ENCODE results near the gene SNRK.

SNRK gene, protein sequence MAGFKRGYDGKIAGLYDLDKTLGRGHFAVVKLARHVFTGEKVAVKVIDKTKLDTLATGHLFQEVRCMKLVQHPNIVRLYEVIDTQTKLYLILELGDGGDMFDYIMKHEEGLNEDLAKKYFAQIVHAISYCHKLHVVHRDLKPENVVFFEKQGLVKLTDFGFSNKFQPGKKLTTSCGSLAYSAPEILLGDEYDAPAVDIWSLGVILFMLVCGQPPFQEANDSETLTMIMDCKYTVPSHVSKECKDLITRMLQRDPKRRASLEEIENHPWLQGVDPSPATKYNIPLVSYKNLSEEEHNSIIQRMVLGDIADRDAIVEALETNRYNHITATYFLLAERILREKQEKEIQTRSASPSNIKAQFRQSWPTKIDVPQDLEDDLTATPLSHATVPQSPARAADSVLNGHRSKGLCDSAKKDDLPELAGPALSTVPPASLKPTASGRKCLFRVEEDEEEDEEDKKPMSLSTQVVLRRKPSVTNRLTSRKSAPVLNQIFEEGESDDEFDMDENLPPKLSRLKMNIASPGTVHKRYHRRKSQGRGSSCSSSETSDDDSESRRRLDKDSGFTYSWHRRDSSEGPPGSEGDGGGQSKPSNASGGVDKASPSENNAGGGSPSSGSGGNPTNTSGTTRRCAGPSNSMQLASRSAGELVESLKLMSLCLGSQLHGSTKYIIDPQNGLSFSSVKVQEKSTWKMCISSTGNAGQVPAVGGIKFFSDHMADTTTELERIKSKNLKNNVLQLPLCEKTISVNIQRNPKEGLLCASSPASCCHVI

GRCh38 chr3:43286115-43286840, at the start of gene SNRK:
Gene SNRK, plus strand, starts transcription at chr3:43286540. Its CDS starts 16,664 bp downstream, at chr3:43303204.
- peak; percentile 83 to 95 for DNase-seq (ENCODE audit: low read depth in 2 of 2)

DNA sequence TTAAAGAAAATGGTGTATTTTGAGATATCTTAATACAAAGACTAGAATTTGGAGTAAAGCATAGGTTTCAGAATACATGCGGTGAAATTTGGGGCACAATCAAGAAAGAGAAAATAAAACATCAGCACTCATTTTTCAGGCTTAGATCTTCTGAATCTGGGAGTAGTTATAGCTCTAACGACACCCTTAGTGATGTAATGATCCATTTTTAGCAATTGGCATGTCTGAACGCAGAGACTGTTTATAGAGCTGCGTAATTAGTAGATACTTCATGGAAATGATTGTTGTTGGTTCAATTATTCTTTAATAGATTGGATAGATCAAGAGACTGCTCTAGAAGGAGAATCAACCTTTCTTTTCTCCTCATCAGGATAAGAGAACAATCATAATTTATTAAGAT, 47.5 kb upstream of the SNRK start:
- no peak for DNase-seq (ENCODE audit: low read depth in 2 of 2)

DNA sequence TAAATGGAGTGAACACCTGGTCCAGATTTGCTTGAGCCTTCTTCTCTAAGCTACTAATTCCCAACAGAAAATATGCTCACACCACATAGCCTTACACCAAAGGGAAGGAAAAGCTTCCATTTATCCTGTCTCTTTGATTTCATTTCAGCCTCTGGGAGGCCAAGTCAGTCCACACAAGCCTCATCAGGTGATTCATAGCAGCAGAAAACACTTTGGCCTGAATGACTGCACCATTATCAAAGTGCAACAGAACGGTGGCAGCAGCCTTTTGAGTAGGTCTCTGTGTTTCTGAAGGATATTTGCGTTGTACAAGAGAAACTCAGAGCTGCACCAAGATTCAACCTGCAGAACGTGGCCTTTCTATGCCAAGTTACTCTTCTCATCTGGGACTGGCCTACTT, 46.6 kb upstream of the SNRK start:
- DNase-seq (ENCODE audit: low read depth in 2 of 2) = no peak

DNA sequence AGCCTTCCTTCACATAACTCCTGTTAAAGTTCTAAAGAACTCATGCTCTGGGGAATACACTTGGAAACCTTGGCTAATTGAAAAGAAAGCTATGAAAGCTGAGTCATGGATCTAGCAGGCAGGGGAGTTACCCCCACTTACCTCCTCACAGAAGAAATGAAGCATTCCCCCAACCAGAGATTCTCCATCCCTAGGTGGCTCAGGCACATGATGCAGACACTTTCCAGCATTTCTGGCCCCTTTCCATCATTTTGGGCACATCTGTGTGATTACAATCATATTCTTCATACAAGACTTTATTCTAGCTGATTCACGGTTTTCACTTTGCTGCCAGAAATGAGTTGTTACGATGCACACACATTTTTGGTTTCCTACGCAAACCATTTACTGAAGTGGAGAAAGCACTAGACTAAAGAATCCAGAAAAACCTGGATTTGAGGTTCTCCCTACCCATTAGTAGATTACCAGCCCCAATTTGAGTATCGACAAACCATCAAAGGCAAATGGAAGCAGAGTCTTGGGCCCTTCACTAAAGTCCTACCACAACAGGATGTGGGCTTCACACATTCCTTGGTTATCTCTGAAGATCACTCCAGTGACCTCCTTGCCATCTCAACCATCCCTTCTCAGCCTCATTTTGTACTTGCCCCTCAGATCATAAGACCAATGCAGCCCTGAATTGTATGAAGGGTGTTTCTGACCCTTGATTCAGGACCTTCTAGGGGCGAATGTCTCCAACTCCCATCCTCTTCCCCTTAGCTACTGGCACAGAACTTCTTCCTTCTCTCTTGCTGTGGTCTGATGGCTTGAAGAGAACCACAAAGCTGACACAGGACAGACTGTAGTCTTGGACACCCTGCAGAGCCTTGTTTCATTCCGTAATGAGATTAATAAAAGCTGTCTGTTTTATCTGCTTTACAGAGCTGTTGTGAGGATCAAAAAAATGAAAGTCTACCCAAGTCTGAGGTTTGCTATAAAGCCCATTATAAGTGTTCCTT, 42.5 kb upstream of the SNRK start:
- DNase-seq (ENCODE audit: low read depth in 2 of 2) = no peak

GRCh38 chr3:43244694-43245093, 41.6 kb upstream of the SNRK start:
- no peak for DNase-seq (ENCODE audit: low read depth in 2 of 2)

GRCh38 chr3:43246976-43247375, 39.4 kb upstream of the SNRK start:
- DNase-seq (ENCODE audit: low read depth in 2 of 2) = no peak

- DNase-seq (ENCODE audit: low read depth in 2 of 2) = no peak
Observed at GRCh38 chr3:43247561-43248184, 38.7 kb upstream of the SNRK start.

GRCh38 chr3:43248185-43248583, 38.2 kb upstream of the SNRK start:
- DNase-seq (ENCODE audit: low read depth in 2 of 2) = no peak

DNA sequence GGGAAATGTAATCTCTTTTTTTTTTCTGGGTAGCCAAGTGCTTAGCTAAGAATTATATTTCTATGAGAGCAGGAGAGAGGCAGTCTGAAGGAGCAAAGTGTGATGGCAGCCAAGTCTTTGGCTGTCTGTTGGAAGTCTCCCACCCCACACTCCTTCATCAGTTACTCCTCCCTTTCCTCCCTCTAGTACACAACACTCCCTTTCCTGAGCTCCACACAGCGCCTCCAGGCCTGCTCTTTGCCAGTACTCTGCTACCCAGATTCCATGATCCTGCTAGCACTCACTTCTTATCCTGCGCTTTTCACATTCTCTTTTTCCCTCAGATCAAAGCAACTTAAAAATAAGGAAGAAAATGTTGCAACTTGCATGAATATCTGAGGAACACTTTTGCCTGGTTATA, 37.4 kb upstream of the SNRK start:
- DNase-seq (ENCODE audit: low read depth in 2 of 2) = no peak

- no peak for DNase-seq (ENCODE audit: low read depth in 2 of 2)
Observed at GRCh38 chr3:43249405-43249804, 36.9 kb upstream of the SNRK start.

- no peak for DNase-seq (ENCODE audit: low read depth in 2 of 2)
Observed at GRCh38 chr3:43253294-43253693, 33.0 kb upstream of the SNRK start.

GRCh38 chr3:43254125-43254524, 32.2 kb upstream of the SNRK start:
- DNase-seq (ENCODE audit: low read depth in 2 of 2) = no peak

DNA sequence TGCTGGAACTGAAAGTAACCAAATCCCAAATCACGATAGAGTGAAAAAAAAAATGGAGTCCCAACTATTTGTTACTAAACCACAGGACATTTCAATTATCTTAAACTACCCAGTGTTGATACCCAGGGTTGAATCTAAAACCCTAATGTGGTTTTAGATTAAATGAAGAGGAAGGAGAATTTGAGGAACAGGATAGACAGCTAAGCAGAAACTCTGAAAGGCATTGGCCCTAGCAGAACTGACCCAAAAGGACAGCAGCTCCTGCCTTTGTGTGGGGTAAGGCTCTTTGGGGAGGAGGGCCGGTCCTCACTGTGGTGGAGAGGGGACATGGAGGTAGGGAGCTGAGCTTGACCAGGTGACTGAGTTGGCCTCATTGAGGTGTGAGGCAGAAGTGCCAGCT, 30.7 kb upstream of the SNRK start:
- no peak for DNase-seq (ENCODE audit: low read depth in 2 of 2)

- no peak for DNase-seq (ENCODE audit: low read depth in 2 of 2)
Observed at GRCh38 chr3:43256714-43257461, 29.5 kb upstream of the SNRK start.

GRCh38 chr3:43257850-43258249, 28.5 kb upstream of the SNRK start:
- no peak for DNase-seq (ENCODE audit: low read depth in 2 of 2)

DNA sequence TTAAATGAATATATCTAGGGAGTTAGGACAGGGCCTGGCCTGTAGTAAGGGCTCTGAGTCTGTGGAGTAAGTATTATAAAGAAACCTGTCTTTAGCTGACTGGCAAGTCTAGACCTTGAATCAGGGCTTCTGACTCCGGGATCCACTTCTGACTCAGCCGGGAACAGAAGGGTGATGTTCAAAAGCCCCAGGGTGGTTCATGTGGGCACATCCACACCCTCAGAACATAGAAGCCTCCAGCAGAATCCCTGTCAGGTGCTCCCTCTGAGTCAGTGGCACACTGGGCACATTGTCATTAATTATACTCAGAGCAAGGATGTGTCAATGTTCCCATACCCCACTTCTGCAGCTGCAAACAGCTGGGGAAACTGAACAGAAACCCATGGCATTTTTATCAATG, 26.7 kb upstream of the SNRK start:
- no peak for DNase-seq (ENCODE audit: low read depth in 2 of 2)

DNA sequence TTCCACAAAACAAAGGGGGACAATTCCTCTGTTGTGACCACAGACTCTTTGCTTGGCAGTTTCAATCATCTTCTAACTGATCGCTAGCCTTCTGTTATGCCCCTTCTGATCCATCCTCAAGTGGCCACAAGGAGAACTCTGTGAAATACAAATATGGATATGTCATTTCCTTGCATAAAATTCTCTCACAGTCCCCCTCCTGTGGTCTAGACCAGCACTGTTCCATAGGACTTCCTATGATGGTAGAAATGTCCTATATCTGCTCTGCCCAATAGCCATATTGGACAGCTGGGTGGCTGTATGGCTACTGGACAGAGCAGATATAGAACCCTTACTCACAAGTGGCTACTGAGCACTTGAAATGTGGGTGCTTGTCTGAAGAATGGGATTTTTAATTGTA, 25.9 kb upstream of the SNRK start:
- no peak for DNase-seq (ENCODE audit: low read depth in 2 of 2)

GRCh38 chr3:43262194-43262593, 24.1 kb upstream of the SNRK start:
- no peak for DNase-seq (ENCODE audit: low read depth in 2 of 2)

GRCh38 chr3:43266451-43266850, 19.9 kb upstream of the SNRK start:
- DNase-seq (ENCODE audit: low read depth in 2 of 2) = no peak

DNA sequence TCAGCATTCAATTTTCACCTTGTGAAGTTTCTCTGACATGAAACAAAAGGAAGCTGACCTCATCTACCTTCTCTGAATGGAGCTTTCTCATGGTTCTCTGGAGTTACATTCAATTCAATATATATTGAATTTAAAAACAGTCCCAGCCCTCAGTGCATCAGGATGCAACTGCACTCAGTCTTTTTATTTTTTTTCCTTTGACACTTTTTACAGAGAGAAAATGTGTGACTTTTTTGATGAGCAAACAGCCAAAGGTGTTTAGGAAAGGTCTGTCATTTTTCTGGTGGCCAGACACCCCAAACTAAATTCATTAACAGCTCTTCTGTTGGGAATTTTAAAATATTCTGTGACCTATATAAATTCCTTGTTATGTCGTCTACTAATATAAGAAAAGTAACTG, 19.3 kb upstream of the SNRK start:
- no peak for DNase-seq (ENCODE audit: low read depth in 2 of 2)

Data from stimulated activated CD4-positive, alpha-beta T cell treated with anti-CD3 and anti-CD28 coated beads, Interleukin-4, amount 100 ng/mL, for 48 hours (primary cell).